Left kidney (tissue), 8 donors: ENCODE measurements around the gene NWD2. TPM values are rescaled to one million over a fixed set of nuclear protein-coding genes. Genes with fewer than 3 reads are reported as not detected.
"Not testable (repeated sequence)": the region's sequence is repeated elsewhere in the genome, so short reads cannot be mapped to it uniquely, and the experiment has no call there.

Experiments
- DNase-seq: peaks from one replicate; pipeline ENCODE4 v3.0.0-alpha.2; 2013
- long read RNA-seq, 8 donors: transcript quantifications; one replicate each; lab custom pipeline, GENCODE V29; 2026
- polyA plus RNA-seq: library from polyadenylated mRNA; unstranded; fragments of 120-200 nt; gene quantifications from one replicate; pipeline ENCODE4 v1.2.1, GENCODE V29; 2013; ENCODE audit not compliant: insufficient read length

NWD2 gene, protein sequence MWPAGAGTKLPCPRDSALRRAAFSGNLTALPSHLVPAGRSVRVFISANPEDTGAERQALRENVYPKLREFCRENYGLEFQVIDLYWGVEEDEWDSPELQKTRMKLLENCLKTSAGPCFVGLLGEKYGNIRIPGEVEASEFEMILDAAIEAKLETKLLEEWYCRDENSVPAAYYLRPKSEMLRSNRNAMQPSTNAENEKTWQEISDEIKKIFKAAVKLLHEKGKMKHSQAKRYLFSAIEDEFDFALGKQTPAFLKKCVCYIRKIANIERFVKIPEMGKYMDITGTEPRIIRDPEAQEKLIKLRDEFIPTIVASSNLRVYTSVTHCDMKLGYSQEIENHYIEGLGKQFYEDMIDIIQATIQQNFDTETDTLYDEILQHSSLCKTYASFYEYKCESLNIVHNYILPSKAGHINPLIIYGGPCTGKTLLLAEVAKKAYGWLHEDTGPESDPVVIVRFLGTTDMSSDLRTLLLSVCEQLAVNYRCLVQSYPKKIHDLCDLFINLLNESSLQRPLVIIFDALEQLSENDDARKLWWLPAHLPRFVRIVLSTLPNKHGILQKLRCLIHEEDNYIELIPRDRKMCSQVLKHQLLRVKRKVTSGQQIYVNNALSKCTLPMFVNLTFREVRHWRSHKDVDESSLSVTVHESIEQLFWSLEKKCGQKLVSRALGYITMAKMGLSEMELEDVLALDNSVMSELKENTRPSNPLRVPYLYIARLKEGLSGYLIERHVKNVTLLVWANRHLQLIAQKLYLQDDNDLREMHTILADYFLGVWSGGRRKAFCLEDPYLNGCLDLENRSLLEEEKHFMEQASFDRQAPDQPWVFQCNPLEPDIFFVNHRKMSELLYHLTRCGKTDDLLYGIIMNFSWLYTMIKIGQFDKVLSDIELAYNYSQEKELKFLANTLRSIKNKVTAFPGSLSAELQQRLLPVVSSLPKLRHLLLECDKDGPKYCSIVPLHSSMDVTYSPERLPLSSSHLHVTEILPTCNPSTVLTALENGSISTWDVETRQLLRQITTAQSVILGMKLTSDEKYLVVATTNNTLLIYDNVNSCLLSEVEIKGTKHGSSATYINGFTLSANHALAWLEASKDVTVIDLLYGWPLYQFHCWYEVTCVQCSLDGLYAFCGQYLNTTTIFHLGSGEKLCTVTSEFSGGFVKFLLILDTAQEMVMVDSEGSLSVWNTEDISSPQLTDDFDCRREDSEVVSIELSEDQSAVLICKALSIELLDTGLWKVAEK (N-terminal part only)
- 0.23 TPM for polyA plus RNA-seq
- long read RNA-seq, donor 1: 0 reads
- long read RNA-seq, donor 2: 0 reads
- long read RNA-seq, donor 3: 0 reads
- long read RNA-seq, donor 4: 0 reads
- long read RNA-seq, donor 5: 0 reads
- long read RNA-seq, donor 6: 0 reads
- long read RNA-seq, donor 7: 0 reads
- long read RNA-seq, donor 8: 0 reads

DNA sequence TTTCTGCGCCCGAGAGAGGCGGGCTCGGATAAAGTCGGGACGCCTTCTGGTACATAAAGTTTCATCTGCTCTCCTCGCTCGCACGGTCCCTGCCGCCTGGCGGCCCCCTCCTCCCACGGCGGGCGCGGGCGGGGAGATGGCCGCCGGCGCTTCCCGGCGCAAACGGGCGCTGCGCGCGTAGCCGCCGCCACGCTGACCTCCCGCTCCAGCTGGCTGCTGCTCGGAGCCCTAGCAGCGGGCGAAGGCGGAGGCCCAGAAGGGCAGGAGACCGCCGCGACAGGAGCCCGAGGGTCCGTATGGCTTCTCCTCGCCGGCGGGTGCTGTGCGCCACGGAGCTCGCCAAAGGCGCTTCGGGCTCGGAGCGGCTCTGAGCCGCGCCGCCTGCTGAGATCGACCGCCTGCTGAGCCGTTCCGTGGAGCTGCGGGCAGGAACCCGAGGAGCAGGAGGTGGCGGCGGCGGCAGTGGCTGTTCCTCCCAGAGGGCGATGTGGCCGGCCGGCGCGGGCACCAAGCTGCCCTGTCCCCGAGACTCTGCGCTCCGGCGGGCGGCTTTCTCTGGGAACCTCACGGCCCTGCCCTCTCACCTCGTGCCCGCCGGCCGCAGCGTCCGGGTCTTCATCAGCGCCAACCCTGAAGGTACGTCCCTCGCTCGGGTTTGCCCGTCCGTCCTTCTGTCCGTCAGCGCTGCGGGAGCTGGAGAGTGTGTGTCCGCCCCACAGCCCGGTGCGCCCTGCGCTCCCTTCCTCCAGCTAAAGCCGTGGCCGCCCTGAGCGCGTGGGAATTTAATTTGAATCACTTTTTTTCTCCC lies at the start of gene NWD2:
Gene NWD2, plus strand, starts transcription at position 161 of the 808 bp plus-strand sequence. Its CDS starts 325 bp downstream, at position 486.
- DNase-seq: peak; percentile 47

- DNase-seq: no peak
Measured at GRCh38 chr4:37197899-37198298, 46.6 kb upstream of the NWD2 start.

- not testable (repeated sequence) for DNase-seq
Measured at GRCh38 chr4:37204740-37205139, 39.8 kb upstream of the NWD2 start.

DNA sequence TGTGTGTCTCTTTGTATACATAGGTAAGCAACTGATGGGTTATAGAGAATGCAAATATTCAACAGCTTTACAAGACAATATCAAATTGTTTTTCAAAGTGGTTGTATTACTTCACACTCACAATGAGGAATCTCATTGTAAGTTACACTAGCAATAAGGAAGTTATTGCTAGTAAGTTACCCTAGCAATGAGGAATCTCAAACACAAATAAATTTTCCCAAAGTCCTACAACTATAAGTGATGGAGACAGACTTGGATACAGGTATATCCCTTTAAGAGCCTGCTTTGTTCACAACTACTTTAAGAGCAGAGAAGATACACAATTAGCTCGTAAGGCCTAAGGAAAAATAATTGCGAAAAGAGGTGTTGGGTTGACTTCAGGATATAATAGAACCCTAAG lies 28.3 kb upstream of the NWD2 start:
- no peak for DNase-seq

GRCh38 chr4:37219242-37219641 lies 25.3 kb upstream of the NWD2 start:
- DNase-seq: peak; percentile 32

DNA sequence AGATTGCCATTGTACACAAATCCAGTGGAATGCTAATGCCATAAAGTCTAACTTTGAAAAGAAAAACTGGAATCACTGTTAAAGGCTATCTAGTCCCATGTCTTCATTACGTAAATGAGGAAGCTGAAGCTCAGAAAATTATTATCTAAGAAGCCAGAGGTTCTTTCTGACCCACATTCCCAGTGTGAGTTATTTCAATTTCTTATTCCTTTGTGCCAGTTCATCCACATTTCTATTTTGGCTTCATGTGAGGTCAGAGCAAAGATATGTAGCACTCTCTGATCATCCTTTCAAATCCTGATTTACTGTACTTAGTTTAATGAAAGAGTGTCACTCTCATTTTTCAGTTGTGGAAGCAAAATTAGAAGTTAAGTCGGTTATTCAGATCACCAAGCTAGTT lies 24.6 kb upstream of the NWD2 start:
- no peak for DNase-seq

DNA sequence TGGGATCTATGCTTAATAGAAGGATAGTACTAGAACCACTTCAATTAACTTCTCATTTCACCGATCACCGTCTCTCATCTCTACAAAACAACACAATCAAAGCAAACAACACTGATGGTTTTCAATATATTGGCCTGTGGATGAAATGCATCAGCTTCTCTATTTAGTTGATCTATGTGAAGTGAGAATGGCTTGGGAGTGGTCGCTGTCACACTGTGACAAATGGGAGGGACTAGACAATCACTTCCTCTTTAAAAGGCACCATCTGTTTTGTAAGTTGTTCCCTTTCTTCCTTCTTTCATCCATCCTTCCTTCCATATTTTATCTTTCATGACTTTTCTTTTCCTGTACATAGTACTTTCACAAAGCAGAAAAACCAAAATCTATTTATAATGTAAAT lies 23.9 kb upstream of the NWD2 start:
- DNase-seq: no peak

DNA sequence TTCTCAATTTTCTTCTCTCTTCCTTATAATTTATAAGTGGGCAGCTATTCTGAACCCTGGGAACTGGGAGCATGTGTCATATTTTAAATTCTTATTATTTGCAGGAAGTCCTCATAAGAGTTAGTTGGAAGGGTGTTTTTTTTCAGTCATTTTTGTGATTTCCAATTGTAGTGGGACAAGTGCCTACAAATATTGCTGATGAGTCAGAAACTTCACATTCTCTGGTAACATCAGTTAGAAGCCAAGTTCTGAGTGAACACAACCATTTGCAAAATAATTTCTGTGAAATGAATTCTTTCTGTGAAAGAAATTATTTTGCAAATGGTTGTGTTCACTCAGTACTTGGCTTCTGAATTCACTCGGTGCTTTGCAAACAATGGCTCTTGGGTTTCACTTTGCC lies 20.8 kb upstream of the NWD2 start:
- no peak for DNase-seq

- no peak for DNase-seq
Measured at GRCh38 chr4:37224854-37225253, 19.7 kb upstream of the NWD2 start.

DNA sequence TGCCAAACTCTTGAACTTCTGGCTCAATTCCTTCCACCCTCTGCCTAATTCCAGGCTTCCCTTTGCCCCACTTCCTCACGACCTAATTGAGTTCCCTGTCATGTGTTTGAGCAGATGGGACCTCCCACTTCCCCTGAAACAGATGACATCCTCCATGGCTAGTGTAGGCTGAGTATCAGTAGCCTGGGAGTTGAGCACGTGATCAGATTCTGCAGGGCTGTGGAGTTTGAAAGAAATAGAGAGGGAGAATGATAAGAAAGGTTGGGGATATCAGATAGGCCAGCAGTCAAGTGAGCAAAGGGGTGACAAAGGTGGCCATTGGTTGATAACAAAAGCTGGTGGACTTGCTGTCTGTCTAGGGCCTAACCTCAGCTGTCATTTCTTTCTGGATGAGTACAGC lies 18.8 kb upstream of the NWD2 start:
- no peak for DNase-seq

- DNase-seq: no peak
Measured at GRCh38 chr4:37232315-37232714, 12.2 kb upstream of the NWD2 start.

DNA sequence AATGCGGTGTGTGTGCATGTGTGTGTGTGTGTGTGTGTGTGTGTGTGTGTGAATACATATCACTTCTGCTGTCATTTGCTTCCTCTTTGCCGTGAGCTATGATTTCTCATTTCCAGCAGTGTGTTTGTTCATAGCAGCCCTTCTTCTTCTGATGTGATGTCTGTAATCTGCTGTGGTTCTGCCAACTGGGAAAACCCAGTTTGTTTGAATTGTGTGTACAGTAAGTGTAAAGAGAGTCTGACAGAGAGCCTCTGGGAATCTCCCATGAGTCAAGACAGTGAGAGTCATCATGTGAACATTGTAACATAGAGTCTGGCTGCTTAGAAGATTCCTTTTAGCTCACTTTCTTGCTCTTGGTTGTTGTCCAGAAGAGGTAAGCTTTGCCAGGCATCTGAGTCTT lies 8.4 kb upstream of the NWD2 start:
- DNase-seq: no peak

DNA sequence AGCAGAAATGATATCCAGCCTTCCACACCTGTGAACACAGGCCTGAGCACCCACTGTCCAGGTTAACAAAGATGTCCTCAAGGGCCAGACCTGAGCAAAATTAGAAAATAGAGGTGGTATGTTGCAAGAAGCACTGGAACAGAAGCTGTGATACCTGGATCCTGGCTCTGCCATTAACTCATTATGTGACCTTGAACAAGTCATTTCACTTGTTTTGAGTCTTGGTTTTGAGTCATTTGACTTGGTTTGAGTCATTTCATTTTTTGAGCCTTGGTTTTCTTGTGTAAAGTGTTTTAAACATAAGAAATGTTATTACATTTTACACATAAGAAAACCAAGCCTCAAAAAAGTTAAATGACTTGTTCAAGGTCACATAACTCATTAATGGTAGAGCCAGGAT lies 2.9 kb upstream of the NWD2 start:
- DNase-seq: no peak

DNA sequence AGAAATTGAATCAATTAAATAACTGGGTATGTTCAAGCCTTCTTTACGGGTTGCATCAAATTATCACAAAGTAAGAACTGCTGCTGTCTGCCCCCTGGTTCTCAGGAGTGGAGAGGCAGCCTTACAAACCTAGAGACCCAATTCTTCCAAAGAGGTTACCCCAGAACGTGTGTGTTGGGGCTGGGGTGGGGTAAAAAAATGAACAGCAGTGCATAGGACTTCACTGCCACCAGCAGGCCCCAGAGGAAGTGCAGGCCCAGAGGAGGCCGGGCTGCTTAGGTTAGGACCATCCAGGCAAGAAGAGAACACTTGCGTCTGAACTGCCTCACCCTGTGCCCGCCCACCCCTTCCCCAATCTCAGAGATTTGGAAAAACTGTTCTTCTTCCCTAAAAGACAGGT lies 1.5 kb upstream of the NWD2 start:
- no peak for DNase-seq

DNA sequence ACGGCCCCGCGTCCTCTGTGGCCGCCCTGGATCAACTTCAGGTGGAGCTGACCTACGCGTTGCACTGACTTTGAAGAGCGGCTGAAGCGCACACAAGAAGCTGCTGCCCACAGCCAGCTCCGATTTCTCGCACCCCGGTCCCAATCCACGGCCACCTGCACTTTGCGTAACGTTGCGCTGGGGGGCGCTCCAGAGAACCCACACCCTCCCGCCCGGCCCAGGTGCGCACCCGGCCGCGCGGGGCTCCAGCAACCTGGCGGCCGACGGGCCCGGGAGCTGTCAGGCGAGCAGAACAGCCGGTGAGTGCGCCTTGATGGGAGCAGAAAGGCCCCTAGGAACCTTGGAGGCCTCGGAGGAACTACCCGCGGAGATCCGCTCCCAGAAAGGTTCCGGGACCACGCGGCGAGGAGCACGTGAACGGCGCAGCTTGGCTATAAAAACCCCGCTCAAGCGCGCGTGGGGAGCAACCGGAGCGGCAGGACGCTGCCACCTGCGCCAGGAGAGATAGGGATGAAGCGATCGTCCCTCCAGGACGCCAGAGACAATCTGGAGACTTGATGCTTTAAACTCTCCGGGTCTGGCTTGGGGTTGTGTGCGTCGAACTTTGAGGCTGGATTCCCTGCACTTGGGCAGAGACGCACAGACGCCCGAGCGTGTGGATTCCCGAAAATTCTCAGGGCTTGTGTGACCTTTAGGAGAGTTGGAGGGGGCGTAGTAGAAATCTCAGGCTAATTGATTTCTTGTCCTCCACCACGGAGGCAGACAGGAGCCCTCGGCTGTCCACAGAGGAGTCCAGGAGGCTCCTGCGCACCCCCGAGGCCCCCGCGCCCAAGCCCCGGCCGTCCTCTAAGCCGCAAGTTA lies 591 bp upstream of the NWD2 start:
- no peak for DNase-seq

DNA sequence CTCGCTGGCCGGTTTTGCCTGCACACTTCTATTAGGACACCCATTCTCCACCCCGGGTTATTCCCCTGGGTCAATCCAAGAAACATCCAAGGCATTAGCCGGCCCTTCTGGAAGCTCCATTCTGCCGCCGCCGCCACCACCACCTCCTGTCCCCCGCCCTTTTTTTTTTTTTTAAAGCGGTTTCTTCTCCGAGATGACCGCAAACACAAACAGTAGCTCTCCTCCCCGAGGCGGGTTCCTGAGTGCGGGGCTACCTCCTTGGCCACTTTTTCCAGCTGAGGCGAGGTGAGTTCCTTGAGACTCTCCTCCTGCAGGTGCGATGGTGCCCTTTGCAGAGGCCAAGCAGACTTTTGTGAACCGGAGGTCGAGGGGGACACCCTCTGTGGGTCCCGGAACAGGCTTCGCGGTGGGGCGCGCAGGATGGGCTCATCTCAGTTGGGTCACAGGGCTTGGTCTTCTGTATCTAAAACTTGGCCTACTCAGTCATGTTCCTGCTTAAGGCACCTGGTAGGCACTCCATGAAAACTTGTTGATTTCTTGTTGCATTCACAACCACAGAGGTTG lies 930 bp downstream of the NWD2 start:
- no peak for DNase-seq

DNA sequence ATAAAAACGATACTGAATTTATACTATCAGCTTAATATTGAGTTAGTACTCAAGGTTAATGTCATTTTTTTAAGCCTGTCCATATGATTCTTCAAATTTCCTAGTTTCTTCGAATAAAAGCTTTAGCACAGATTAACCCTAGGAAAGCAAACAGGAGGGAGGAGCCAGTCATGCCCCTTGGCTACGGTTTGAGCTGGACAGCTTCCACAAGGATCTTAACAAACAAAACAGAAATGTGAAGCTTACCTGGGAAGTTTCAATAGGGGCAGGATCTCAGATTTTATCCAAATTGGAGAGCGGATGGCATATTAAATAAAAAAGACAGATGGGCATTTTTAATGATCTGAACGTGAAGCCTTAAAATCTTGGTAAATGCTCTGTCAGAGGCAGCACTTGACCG lies 2.3 kb downstream of the NWD2 start:
- no peak for DNase-seq

- no peak for DNase-seq
Measured at GRCh38 chr4:37258221-37258620, 13.7 kb downstream of the NWD2 start.

GRCh38 chr4:37268319-37268718 lies 23.8 kb downstream of the NWD2 start:
- peak; percentile 0 for DNase-seq

- DNase-seq: no peak
Measured at GRCh38 chr4:37279121-37279520, 34.6 kb downstream of the NWD2 start.
